Measurements from ENCODE around the gene LCE6A. TPM values are rescaled to one million over a fixed set of nuclear protein-coding genes. Genes with fewer than 3 reads are reported as not detected.

LCE6A gene
- polyA plus RNA-seq, 1 of the 3 experiments (the other 2 are of a cell fraction): not detected

DNA sequence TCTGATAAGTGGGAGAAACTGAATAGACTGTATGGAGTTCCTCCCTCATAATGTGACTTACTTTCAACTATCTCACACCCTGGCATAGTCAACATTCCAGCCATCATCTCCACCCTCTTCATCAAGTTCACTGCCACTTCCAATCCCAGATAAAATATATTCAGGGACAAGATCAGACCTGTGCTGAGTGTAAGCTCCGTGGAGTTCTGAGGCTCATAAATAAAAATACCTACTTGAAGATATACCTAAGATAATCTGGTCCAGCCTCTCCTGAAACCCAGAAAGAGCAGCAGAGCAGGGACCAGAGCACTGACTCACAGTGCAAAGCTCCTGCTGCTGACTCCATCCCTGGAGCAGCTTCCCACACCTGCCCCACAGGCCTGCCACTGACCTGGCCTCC, 15.4 kb downstream of the LCE6A start (continued):
- TF ChIP-seq, protein P1, sequence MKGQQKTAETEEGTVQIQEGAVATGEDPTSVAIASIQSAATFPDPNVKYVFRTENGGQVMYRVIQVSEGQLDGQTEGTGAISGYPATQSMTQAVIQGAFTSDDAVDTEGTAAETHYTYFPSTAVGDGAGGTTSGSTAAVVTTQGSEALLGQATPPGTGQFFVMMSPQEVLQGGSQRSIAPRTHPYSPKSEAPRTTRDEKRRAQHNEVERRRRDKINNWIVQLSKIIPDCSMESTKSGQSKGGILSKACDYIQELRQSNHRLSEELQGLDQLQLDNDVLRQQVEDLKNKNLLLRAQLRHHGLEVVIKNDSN (IDR thresholded peaks at IDR 0.05; ENCODE audit: borderline replicate concordance, low read depth): no peak
- TF ChIP-seq POLR2AphosphoS5 (IDR thresholded peaks at IDR 0.05; ENCODE audit: low read depth, low read length) (no peak), RFX5 (IDR thresholded peaks at IDR 0.05; ENCODE audit: low read length) (no peak), YY1 (IDR thresholded peaks at IDR 0.05; ENCODE audit: low read depth) (no peak)

DNA sequence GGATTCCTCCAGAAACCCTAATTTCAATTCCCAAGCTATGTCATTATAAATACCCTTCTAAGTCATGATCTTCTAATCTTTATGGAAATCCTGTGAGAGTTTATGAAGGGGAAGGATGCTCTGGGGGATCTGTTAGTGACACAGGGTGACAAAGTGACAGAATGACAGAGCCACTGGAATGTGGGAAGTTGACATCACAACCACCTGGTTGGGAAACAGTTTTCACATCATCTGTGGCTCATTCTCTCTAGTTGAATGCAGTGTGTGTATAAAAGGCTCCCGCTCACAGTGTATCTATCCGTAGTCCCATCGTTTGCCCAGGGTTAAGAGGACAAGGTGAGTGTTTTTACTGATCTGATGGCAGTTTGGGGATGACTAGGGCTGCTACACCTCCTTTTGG, 17.0 kb downstream of the LCE6A start, which contains the start of gene LCE7A:
Gene LCE7A, plus strand, starts transcription at position 301 of the 400 bp plus-strand sequence. CDS start 702 bp downstream, outside the sequence.
- POLR2A ChIA-PET: no interaction called here
- no peaks in the 10 kb centered on the region for H4K20me1 ChIP-seq (ENCODE audit: insufficient read depth)
- 2% methylated on average over 3 of the region's 3 CpGs for WGBS (ENCODE audit: low lambda C conversion rate)

More for the DNA sequence above, 17.0 kb downstream of the LCE6A start, which contains the start of gene LCE7A:
- no peak within 1 kb of the TSS for H3K27ac ChIP-seq (ENCODE audit: low read depth in 2 of 2, low read length in 1 of 2)
- no peaks in the 10 kb centered on the region; the same call in 1 of the 2 replicates for H3K27me3 ChIP-seq (ENCODE audit: insufficient read depth)
- H3K9ac ChIP-seq: no peak within 1 kb of the TSS
- H2AFZ ChIP-seq (ENCODE audit: low read depth): no peak within 1 kb of the TSS
- CTCF ChIA-PET: interaction anchor here (0.6 to 2.7 kb wide), 3 partner anchors 10 to 451 kb away, joined by 4 to 12 read pairs (median 5); no protein-coding TSS in a partner anchor
- no peaks in the 10 kb centered on the region for H3K9me2 ChIP-seq
- no peaks in the 10 kb centered on the region for H3K9me3 ChIP-seq
- no peaks in the 10 kb centered on the region for H3K36me3 ChIP-seq (replicated peaks in 1 of 2; ENCODE audit: control insufficient read depth in 1 of 2, insufficient read depth in 2 of 2, low read length in 1 of 2)
- no peak within 1 kb of the TSS for H3K4me2 ChIP-seq
- no peaks in the 10 kb centered on the region for H3K79me2 ChIP-seq (ENCODE audit: insufficient read depth)
- H3K4me3 ChIP-seq (ENCODE audit: low read depth in 2 of 2, low read length in 1 of 2): no peak within 1 kb of the TSS
- TF ChIP-seq, protein P2, sequence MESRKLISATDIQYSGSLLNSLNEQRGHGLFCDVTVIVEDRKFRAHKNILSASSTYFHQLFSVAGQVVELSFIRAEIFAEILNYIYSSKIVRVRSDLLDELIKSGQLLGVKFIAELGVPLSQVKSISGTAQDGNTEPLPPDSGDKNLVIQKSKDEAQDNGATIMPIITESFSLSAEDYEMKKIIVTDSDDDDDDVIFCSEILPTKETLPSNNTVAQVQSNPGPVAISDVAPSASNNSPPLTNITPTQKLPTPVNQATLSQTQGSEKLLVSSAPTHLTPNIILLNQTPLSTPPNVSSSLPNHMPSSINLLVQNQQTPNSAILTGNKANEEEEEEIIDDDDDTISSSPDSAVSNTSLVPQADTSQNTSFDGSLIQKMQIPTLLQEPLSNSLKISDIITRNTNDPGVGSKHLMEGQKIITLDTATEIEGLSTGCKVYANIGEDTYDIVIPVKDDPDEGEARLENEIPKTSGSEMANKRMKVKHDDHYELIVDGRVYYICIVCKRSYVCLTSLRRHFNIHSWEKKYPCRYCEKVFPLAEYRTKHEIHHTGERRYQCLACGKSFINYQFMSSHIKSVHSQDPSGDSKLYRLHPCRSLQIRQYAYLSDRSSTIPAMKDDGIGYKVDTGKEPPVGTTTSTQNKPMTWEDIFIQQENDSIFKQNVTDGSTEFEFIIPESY (IDR thresholded peaks at IDR 0.05; ENCODE audit: borderline replicate concordance, low read depth): no peak
- TF ChIP-seq MEF2A (IDR thresholded peaks at IDR 0.05; ENCODE audit: borderline replicate concordance, low read depth): no peak
- TF ChIP-seq GABPA (IDR thresholded peaks at IDR 0.05; ENCODE audit: low read depth): no peak
- TF ChIP-seq YY1 (IDR thresholded peaks at IDR 0.05; ENCODE audit: low read depth): no peak
- TF ChIP-seq POLR2AphosphoS5 (IDR thresholded peaks at IDR 0.05; ENCODE audit: low read depth, low read length): no peak
- TF ChIP-seq TEAD4 (IDR thresholded peaks at IDR 0.05; ENCODE audit: borderline replicate concordance, insufficient read depth): no peak
- no peak for TF ChIP-seq JUND (IDR thresholded peaks at IDR 0.05)
- TF ChIP-seq RXRA (IDR thresholded peaks at IDR 0.05; ENCODE audit: borderline replicate concordance, low read depth): no peak
- TF ChIP-seq, protein P3, sequence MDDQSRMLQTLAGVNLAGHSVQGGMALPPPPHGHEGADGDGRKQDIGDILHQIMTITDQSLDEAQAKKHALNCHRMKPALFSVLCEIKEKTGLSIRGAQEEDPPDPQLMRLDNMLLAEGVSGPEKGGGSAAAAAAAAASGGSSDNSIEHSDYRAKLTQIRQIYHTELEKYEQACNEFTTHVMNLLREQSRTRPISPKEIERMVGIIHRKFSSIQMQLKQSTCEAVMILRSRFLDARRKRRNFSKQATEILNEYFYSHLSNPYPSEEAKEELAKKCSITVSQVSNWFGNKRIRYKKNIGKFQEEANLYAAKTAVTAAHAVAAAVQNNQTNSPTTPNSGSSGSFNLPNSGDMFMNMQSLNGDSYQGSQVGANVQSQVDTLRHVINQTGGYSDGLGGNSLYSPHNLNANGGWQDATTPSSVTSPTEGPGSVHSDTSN (IDR thresholded peaks at IDR 0.05): no peak
- no peak for TF ChIP-seq SMC3 (IDR thresholded peaks at IDR 0.05; ENCODE audit: low read depth, low read length)
- TF ChIP-seq EP300 (IDR thresholded peaks at IDR 0.05; ENCODE audit: borderline replicate concordance in 1 of 2, low read depth in 1 of 2, low read length in 1 of 2): no peak
- TF ChIP-seq, protein P4, sequence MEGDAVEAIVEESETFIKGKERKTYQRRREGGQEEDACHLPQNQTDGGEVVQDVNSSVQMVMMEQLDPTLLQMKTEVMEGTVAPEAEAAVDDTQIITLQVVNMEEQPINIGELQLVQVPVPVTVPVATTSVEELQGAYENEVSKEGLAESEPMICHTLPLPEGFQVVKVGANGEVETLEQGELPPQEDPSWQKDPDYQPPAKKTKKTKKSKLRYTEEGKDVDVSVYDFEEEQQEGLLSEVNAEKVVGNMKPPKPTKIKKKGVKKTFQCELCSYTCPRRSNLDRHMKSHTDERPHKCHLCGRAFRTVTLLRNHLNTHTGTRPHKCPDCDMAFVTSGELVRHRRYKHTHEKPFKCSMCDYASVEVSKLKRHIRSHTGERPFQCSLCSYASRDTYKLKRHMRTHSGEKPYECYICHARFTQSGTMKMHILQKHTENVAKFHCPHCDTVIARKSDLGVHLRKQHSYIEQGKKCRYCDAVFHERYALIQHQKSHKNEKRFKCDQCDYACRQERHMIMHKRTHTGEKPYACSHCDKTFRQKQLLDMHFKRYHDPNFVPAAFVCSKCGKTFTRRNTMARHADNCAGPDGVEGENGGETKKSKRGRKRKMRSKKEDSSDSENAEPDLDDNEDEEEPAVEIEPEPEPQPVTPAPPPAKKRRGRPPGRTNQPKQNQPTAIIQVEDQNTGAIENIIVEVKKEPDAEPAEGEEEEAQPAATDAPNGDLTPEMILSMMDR (IDR thresholded peaks at IDR 0.05): no peak
- TF ChIP-seq ELF1 (IDR thresholded peaks at IDR 0.05): no peak
- no peaks in the 10 kb centered on the region for H3F3A ChIP-seq (replicated peaks; ENCODE audit: insufficient read depth)
- DNase-seq: no peak
- H3K4me1 ChIP-seq (ENCODE audit: control insufficient read depth in 1 of 2, insufficient read depth in 2 of 2, low read depth in 1 of 2, low read length in 1 of 2): no peaks in the 10 kb centered on the region
